ENCODE measurements around the gene TMIGD1. TPM values are rescaled to one million over a fixed set of nuclear protein-coding genes. Genes with fewer than 3 reads are reported as not detected.
"Not testable (repeated sequence)": the region's sequence is repeated elsewhere in the genome, so short reads cannot be mapped to it uniquely, and the experiment has no call there.

The TMIGD1 gene
- total RNA-seq, 1 donor from 2014 or later: not detected

GRCh38 chr17:30361766-30362279, 28.0 kb upstream of the TMIGD1 start:
- intact Hi-C loops (cut with DNase I): no loop called here

GRCh38 chr17:30360086-30360808, 26.4 kb upstream of the TMIGD1 start:
- intact Hi-C loops (cut with DNase I): no loop called here
- DNase-seq (ENCODE audit: low spot score): no peak

More at GRCh38 chr17:30361766-30362279, 28.0 kb upstream of the TMIGD1 start:
- DNase-seq (ENCODE audit: low spot score): no peak

- no peak for DNase-seq (ENCODE audit: low spot score)
- intact Hi-C loops (cut with DNase I): no loop called here
Observed at GRCh38 chr17:30358055-30358760, 24.4 kb upstream of the TMIGD1 start.

GRCh38 chr17:30357476-30357875, 23.6 kb upstream of the TMIGD1 start:
- DNase-seq (ENCODE audit: low spot score): no peak
- intact Hi-C loops (cut with DNase I): no loop called here

GRCh38 chr17:30354701-30355100, 20.8 kb upstream of the TMIGD1 start:
- intact Hi-C loops (cut with DNase I): no loop called here
- no peak for DNase-seq (ENCODE audit: low spot score)

GRCh38 chr17:30352240-30352814, 18.5 kb upstream of the TMIGD1 start:
- DNase-seq (ENCODE audit: low spot score): no peak
- intact Hi-C loops (cut with DNase I): no loop called here

- intact Hi-C loops (cut with DNase I): no loop called here
- no peak for DNase-seq (ENCODE audit: low spot score)
Observed at GRCh38 chr17:30351735-30352134, 17.9 kb upstream of the TMIGD1 start.

- DNase-seq (ENCODE audit: low spot score); intact Hi-C loops (cut with DNase I): not testable (repeated sequence)
Observed at GRCh38 chr17:30351263-30351662, 17.4 kb upstream of the TMIGD1 start.

- intact Hi-C loops (cut with DNase I): loop anchor here (10.0 kb wide), 1 partner anchor 196 kb away; no protein-coding TSS in a partner anchor
- DNase-seq (ENCODE audit: low spot score): no peak
Observed at GRCh38 chr17:30349252-30349651, 15.4 kb upstream of the TMIGD1 start.

- no peak for DNase-seq (ENCODE audit: low spot score)
- intact Hi-C loops (cut with DNase I): loop anchor here (10.0 kb wide), 1 partner anchor 197 kb away; no protein-coding TSS in a partner anchor
Observed at GRCh38 chr17:30347488-30347887, 13.6 kb upstream of the TMIGD1 start.

- no peak for DNase-seq (ENCODE audit: low spot score)
- intact Hi-C loops (cut with DNase I): loop anchor here (10.0 kb wide), 1 partner anchor 198 kb away; no protein-coding TSS in a partner anchor
Observed at GRCh38 chr17:30346221-30346795, 12.5 kb upstream of the TMIGD1 start.

- DNase-seq (ENCODE audit: low spot score): no peak
- intact Hi-C loops (cut with DNase I): loop anchor here (10.0 kb wide), 1 partner anchor 199 kb away; no protein-coding TSS in a partner anchor
Observed at GRCh38 chr17:30345527-30346075, 11.7 kb upstream of the TMIGD1 start.

- DNase-seq (ENCODE audit: low spot score): no peak
- intact Hi-C loops (cut with DNase I): loop anchor here (10.0 kb wide), 1 partner anchor 200 kb away; no protein-coding TSS in a partner anchor
Observed at GRCh38 chr17:30345089-30345433, 11.2 kb upstream of the TMIGD1 start.

- DNase-seq (ENCODE audit: low spot score): peak; percentile 80
- intact Hi-C loops (cut with DNase I): loop anchor here (10.0 kb wide), 1 partner anchor 200 kb away; no protein-coding TSS in a partner anchor
Observed at GRCh38 chr17:30344283-30345088, 10.6 kb upstream of the TMIGD1 start.

GRCh38 chr17:30343796-30344195, 9.9 kb upstream of the TMIGD1 start:
- no peak for DNase-seq (ENCODE audit: low spot score)
- intact Hi-C loops (cut with DNase I): loop anchor here (10.0 kb wide), 1 partner anchor 201 kb away; no protein-coding TSS in a partner anchor

- not testable (repeated sequence) for DNase-seq (ENCODE audit: low spot score)
- intact Hi-C loops (cut with DNase I): loop anchor here (10.0 kb wide), 1 partner anchor 202 kb away; no protein-coding TSS in a partner anchor
Observed at GRCh38 chr17:30343244-30343643, 9.4 kb upstream of the TMIGD1 start.

GRCh38 chr17:30341703-30342249, 7.9 kb upstream of the TMIGD1 start:
- DNase-seq (ENCODE audit: low spot score): no peak
- intact Hi-C loops (cut with DNase I): loop anchor here (2.0 to 10.0 kb wide), 3 partner anchors 37 to 203 kb away; partner anchors contain the start of genes CPD and GOSR1

GRCh38 chr17:30340801-30341356, 7.0 kb upstream of the TMIGD1 start:
- intact Hi-C loops (cut with DNase I): loop anchor here (2.0 to 10.0 kb wide), 3 partner anchors 38 to 204 kb away; partner anchors contain the start of genes CPD and GOSR1
- DNase-seq (ENCODE audit: low spot score): no peak

Data from cardiac septum (tissue), 1 donor.